ENCODE measurements around the gene EXOC4.

Gene EXOC4

DNA sequence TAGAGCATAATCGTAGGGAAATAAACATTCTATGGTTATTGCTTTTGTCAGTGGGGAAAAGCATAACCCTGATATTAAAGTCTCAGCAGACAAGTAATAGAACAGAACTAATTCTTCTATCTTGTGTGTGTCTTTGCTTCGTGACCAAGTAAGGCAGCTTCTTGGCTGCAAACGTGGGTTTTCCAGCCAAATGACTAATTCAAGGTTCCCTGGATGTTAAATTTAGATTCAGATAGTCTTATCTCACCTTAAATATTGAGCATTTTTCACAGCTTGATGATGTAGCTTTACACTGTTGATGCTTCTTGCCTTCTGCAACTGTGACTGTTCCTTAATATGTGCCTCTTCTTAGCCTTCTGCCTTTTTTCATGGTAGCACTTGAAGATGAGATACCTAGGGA is 113.0 kb downstream of the EXOC4 start:
- DNase-seq = no peak

GRCh38 chr7:133367561-133367960 is 114.7 kb downstream of the EXOC4 start:
- no peak for DNase-seq

- no peak for DNase-seq
These were observed 116.3 kb downstream of the EXOC4 start for GRCh38 chr7:133369130-133369529.

DNA sequence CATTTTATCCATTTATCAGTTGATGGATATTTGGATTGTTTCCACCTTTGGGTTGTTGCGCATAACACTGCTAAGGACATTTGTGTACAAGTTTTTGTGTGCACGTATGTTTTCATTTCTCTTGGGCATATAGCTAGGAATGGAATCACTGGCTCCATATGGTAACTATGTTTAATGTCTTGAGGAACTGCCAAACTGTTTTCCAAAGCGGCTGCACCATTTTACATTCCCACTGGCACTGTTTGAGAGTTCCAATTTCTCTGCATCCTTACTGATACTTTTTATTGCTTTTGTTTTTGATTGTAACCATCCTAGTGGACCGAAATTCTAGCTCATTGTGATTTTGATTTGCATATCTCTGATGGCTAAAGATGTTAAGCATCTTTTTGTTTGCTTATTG is 118.7 kb downstream of the EXOC4 start:
- no peak for DNase-seq

DNA sequence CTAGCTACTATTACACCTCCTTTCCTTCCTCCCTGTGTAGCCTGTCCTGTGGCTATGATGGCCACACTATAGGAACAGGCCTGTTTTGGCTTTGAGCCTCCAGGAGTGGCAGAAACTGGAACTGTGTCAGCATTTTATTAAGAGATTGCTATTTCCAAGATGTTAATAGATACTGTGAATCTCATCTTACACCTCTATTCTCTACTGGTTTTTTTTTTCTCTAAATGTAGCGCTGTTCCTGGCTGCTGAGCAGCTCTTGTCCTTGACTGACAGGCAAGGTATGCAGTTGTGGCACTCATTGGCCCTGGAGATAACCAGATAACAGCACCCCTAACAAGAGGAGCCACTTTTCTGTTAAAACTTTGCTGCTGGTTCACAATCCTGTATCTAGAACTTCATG is 119.5 kb downstream of the EXOC4 start:
- no peak for DNase-seq

DNA sequence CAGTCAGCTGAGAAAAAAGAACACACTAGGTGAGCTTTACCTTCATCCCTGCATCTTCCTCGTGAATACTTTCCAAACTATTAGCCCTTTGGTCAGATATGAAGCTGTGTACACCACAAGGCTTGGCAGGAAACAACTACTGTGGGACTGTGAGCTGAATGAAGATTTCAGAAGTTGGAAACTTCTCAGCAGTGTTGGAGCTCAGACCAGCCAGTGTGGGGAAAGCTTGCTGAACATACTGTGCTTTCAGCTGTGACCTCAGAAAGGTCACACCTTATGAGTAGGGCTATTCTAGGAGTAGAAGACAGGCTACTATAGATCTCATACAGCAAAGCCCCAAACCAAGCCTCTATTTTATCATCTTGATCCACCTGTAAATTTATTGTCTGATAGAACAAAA is 123.6 kb downstream of the EXOC4 start:
- no peak for DNase-seq

- DNase-seq = no peak
These were observed 129.1 kb downstream of the EXOC4 start for GRCh38 chr7:133381965-133382364.

DNA sequence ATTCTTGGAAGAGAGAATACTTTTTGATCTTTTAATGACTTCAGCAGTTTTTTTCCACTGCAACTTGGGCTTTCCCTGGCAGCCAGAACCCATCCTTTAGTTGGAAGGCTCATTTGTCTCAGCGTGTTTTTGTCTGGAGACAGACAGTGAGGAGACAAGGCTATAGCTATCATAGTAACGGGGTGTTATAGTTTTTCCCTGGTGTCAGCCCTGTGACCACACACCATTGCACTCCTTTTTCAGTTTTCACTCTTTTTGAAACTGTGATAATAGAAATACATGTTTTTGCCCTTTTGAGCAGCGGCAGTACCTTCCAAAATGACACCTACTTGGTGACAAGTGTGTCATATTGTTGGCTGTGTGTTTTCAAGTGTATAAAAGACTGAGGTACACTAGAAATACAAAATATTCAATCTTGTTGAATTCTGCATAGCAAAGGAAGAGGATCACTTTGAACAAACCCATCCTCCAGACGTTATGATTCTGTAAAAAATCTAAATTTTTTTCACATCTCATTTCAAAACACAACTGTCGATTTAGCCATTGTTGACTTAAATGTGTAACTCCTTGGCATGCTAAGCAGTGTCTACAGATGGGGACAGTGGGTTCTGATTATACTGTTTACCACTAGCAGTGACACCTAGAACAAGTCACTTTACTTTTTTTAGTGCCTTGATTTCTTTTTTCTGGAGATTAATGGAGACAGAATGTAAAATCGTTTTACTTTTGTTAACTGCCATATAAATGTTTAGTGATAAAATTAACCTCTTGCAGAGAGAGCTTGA is 130.1 kb downstream of the EXOC4 start:
- DNase-seq = no peak

DNA sequence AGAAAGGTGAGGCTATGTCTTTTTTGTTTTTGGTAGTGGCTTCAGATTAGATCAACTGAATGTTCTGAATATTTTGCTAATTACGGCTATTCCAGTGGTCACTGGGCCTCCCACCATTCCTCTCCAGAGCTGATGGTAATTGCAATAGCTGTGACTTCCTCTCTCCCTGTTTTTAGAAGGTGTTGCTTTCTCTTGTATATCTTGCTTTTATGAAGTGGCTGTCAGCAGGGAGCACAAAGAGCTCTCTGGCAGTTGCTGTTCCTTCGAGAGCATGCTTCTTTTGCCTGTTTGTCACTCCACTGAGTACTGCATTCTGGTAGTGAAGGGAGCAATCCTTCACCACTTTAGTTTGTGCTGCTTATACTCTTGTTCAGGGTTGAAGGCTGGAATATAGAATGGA is 133.3 kb downstream of the EXOC4 start:
- DNase-seq = no peak

- no peak for DNase-seq
These were observed 136.8 kb downstream of the EXOC4 start for GRCh38 chr7:133389727-133390126.

DNA sequence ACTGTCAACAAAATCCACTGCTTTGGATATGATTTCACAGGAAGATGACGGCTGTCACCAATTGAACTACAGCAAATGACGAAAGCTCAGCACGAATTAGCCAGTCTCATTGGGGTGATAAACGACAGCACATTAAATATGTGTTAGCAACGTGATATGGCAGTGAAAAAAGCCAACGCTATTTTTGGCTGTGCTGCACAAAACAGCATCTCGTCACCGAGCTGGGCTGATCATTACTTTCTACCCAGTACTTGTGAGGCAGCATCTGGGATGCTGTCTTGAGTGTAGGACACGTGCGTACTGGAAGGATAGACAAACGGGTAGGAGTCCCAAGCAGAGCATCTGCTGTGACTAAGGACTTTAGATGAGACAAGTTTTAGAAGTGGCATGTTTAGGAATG is 138.3 kb downstream of the EXOC4 start:
- no peak for DNase-seq

GRCh38 chr7:133394369-133394768 is 141.5 kb downstream of the EXOC4 start:
- no peak for DNase-seq

- no peak for DNase-seq
These were observed 142.7 kb downstream of the EXOC4 start for GRCh38 chr7:133395551-133395950.

DNA sequence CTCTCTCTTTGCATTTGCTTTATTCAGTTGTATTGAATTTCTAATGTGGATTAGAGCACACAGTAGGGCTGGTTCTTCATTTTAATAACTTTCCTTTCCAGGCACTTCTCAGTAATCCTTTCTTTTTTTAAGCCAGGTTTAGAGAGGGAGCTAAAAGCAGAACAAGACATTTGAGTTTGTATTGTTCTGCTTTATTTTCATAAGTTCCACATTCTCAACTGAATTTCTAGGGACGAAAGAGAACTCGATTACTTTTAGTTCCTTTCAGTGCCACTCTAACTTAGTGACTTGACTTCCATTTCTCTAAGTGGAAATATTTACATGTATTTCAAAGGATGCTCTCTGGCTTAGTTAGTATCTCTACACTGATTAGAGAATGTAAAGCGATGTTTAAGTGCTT is 145.6 kb downstream of the EXOC4 start:
- DNase-seq = no peak

- no peak for DNase-seq
These were observed 148.3 kb downstream of the EXOC4 start for GRCh38 chr7:133401225-133401624.

GRCh38 chr7:133408212-133408611 is 155.3 kb downstream of the EXOC4 start:
- no peak for DNase-seq

DNA sequence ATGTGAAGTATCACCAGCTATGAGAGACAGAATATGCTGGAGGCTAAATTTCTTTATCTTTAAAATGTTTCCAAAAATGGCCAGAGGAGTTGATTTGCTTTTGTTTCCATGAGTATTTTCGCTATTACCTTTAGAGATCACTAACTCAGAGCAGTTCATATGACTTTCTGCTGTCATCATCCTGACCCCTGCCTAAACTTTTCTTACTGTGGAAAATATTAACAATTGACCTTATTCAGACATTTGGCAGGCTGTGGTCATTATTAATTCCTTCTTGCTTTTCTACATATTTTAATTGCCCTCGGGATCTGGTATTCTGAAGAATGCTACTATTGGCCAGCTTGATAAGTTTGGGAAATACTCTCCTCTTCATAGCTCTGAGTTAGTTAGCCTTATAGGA is 156.5 kb downstream of the EXOC4 start:
- no peak for DNase-seq

DNA sequence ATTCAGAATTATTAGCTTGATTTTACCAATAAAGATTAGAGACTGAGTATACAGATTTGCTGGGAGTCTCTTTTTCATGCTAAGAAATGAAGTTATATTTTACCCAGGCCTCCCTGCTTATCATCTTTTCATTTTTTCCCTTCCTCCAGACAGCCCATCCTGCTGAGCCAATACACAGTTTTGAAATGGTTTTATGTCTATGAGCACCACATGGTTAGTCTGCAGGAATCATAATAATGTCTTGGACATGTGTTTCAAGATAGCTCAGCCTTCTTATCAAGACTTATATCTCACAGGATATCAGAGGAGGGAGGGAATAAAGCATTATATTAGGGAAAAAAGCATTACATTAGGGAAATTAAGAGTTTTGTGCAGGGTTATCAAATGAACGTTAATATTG is 157.1 kb downstream of the EXOC4 start:
- DNase-seq = no peak

GRCh38 chr7:133411395-133411794 is 158.5 kb downstream of the EXOC4 start:
- no peak for DNase-seq

GRCh38 chr7:133412942-133413341 is 160.1 kb downstream of the EXOC4 start:
- DNase-seq = no peak

DNA sequence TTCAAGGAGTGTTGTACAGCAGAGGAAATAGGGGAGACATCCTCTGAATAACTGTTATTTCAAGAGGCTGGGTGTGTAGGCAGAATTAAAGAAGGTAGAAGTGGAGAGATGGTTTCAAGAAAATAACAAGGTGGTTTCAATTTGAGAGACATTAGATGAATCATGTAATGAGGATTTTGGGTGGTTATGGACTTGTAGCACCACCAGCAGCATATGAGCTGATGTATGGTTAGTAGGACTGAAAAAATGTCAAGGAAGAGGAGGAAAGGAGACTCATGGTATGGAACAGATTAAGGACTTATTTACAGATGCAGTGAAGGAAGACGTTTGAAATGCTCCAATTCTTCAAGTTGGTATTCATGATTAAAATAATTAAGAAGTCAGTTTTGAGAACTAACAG is 166.2 kb downstream of the EXOC4 start:
- no peak for DNase-seq

- no peak for DNase-seq
These were observed 170.7 kb downstream of the EXOC4 start for GRCh38 chr7:133423618-133424017.

- no peak for DNase-seq
These were observed 175.4 kb downstream of the EXOC4 start for GRCh38 chr7:133428326-133428725.

- DNase-seq = no peak
These were observed 176.0 kb downstream of the EXOC4 start for GRCh38 chr7:133428876-133429275.

- DNase-seq = no peak
These were observed 176.5 kb downstream of the EXOC4 start for GRCh38 chr7:133429371-133429770.

Data from NCI-H2081 treated with DMSO at 0.1 percent for 48 hours (cell line).